Activated naive CD8-positive, alpha-beta T cell (primary cell): ENCODE data around the gene CALN1.

Experiments used
- H3K27ac Mint-ChIP-seq: one replicate; pipeline ENCODE4 v1.8.0; 2021; ENCODE audit warnings: mixed read lengths
- H3K27me3 Mint-ChIP-seq: one replicate; pipeline ENCODE4 v1.8.0; 2021; ENCODE audit warnings: mixed read lengths
- H3K36me3 Mint-ChIP-seq: one replicate; pipeline ENCODE4 v1.8.0; 2021; ENCODE audit warnings: mixed read lengths
- H3K4me1 Mint-ChIP-seq: one replicate; pipeline ENCODE4 v1.8.0; 2021; ENCODE audit warnings: low read depth, mixed read lengths
- H3K4me3 Mint-ChIP-seq: one replicate; pipeline ENCODE4 v1.8.0; 2021; ENCODE audit warnings: mild to moderate bottlenecking, mixed read lengths
- H3K9me3 Mint-ChIP-seq: one replicate; pipeline ENCODE4 v1.8.0; 2021; ENCODE audit warnings: low read depth, mixed read lengths

CALN1 gene

DNA sequence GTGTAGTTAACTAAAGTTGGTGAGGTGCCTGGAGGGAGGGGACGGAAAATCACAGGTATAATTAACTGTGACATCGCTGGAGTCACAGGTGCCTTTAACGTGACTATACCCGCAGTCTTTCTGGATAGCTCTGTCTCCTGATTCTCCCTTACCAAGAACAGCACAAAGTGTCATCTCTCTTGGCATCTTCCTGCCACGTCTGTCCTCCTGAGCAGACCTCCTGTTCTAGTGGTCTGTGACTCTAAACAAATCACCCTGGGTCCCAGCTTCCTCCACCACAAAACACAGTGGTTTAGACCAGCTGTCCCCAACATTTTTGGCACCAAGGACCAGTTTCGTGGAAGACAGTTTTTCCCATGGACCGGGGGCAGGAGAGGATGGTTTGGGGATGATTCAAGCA is 90.5 kb downstream of the CALN1 start:
- H3K27ac Mint-ChIP-seq: no peak overlapping the region
- H3K4me1 Mint-ChIP-seq: no peaks in the 10 kb centered on the region
- H3K36me3 Mint-ChIP-seq: no peaks in the 10 kb centered on the region
- H3K27me3 Mint-ChIP-seq: no peaks in the 10 kb centered on the region
- H3K9me3 Mint-ChIP-seq: peaks cover 5% of the 10 kb centered on the region
- H3K4me3 Mint-ChIP-seq: no peak overlapping the region

GRCh38 chr7:72321081-72321480 is 91.1 kb downstream of the CALN1 start:
- Mint-ChIP-seq H3K27ac (no peak overlapping the region), H3K4me3 (no peak overlapping the region), H3K36me3 (no peaks in the 10 kb centered on the region), H3K9me3 (peaks cover 5% of the 10 kb centered on the region), H3K27me3 (no peaks in the 10 kb centered on the region), H3K4me1 (no peaks in the 10 kb centered on the region)

DNA sequence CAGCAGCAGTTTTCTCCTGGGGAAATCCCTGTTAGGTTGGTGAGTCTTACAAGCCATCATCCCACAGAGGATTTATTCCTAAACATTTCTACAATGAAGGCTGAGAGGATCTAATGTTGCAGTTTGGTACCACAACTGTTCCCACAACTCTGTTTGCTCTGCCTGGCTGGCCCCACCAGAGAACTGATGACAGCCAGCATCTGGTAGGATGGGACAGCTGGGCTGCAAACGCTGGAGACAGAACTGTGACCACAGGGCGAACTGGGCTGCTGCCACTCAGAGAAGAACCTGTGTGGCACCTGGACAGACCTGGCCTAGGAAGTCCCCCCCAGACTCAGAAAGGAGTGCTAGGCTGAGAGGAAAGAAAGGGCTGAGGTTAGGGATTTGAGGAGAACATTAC is 94.8 kb downstream of the CALN1 start:
- H3K9me3 Mint-ChIP-seq: peaks cover 5% of the 10 kb centered on the region
- H3K4me3 Mint-ChIP-seq: no peak overlapping the region
- H3K27ac Mint-ChIP-seq: no peak overlapping the region
- H3K27me3 Mint-ChIP-seq: no peaks in the 10 kb centered on the region
- no peaks in the 10 kb centered on the region for H3K4me1 Mint-ChIP-seq
- no peaks in the 10 kb centered on the region for H3K36me3 Mint-ChIP-seq

GRCh38 chr7:72316148-72316547 is 96.0 kb downstream of the CALN1 start:
- H3K27me3 Mint-ChIP-seq: no peaks in the 10 kb centered on the region
- H3K4me3 Mint-ChIP-seq: no peak overlapping the region
- no peaks in the 10 kb centered on the region for H3K36me3 Mint-ChIP-seq
- peaks cover 5% of the 10 kb centered on the region for H3K9me3 Mint-ChIP-seq
- no peaks in the 10 kb centered on the region for H3K4me1 Mint-ChIP-seq
- H3K27ac Mint-ChIP-seq: no peak overlapping the region

- Mint-ChIP-seq H3K9me3 (peaks cover 2% of the 10 kb centered on the region), H3K27me3 (no peaks in the 10 kb centered on the region), H3K4me3 (no peak overlapping the region), H3K36me3 (no peaks in the 10 kb centered on the region), H3K27ac (no peak overlapping the region), H3K4me1 (no peaks in the 10 kb centered on the region)
Measured at GRCh38 chr7:72313906-72314305, 98.2 kb downstream of the CALN1 start.

GRCh38 chr7:72310301-72310700 is 101.8 kb downstream of the CALN1 start:
- H3K4me1 Mint-ChIP-seq: no peaks in the 10 kb centered on the region
- H3K27ac Mint-ChIP-seq: no peak overlapping the region
- H3K27me3 Mint-ChIP-seq: peaks cover 1% of the 10 kb centered on the region
- no peaks in the 10 kb centered on the region for H3K9me3 Mint-ChIP-seq
- H3K36me3 Mint-ChIP-seq: no peaks in the 10 kb centered on the region
- no peak overlapping the region for H3K4me3 Mint-ChIP-seq

- Mint-ChIP-seq H3K27me3 (peaks cover 1% of the 10 kb centered on the region), H3K9me3 (no peaks in the 10 kb centered on the region), H3K27ac (no peak overlapping the region), H3K4me1 (no peaks in the 10 kb centered on the region), H3K36me3 (no peaks in the 10 kb centered on the region), H3K4me3 (no peak overlapping the region)
Measured at GRCh38 chr7:72309476-72309875, 102.7 kb downstream of the CALN1 start.

DNA sequence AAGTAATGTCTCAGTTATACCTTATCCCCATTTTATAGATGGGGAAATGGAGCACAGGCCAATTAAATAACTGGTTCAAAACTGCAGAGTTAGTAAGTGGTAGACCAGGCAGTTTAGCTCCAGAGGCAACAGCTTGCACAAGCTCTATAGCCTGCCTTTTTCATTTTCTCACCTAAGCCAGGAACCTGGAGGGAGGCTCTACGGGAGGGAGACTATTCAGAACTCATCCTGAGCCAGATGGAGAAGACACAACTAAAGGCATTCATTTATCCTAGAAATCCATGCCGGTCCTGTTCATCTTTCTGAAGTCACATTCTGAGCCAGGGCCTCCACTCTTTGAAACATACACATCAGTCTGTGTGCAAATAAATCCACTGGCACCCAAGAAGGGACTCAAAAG is 103.2 kb downstream of the CALN1 start:
- Mint-ChIP-seq H3K9me3 (no peaks in the 10 kb centered on the region), H3K4me3 (no peak overlapping the region), H3K4me1 (no peaks in the 10 kb centered on the region), H3K27ac (no peak overlapping the region), H3K36me3 (no peaks in the 10 kb centered on the region), H3K27me3 (peaks cover 1% of the 10 kb centered on the region)

DNA sequence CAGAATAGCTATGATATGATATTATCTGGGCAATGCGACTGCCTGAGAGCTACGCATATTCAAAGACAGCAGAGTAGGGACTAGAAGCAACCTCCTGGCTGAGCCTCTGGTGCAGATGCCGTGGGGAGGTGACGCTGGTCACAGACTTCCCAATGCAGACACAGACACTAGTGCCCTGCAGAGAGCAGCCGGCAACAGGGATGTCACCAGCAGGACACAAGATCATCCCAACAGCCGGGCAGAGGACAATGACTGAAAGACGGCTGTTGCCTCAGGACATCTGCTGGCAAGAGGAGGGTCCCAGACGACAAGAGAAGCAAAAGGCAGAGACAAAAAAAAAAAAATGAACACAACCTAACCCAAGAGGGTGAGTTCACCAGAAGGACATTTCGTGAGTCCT is 104.6 kb downstream of the CALN1 start:
- no peak overlapping the region for H3K4me3 Mint-ChIP-seq
- no peaks in the 10 kb centered on the region for H3K4me1 Mint-ChIP-seq
- H3K9me3 Mint-ChIP-seq: no peaks in the 10 kb centered on the region
- peaks cover 1% of the 10 kb centered on the region for H3K27me3 Mint-ChIP-seq
- H3K27ac Mint-ChIP-seq: no peak overlapping the region
- H3K36me3 Mint-ChIP-seq: no peaks in the 10 kb centered on the region

GRCh38 chr7:72298912-72299311 is 113.2 kb downstream of the CALN1 start:
- Mint-ChIP-seq H3K27ac (no peak overlapping the region), H3K4me1 (no peaks in the 10 kb centered on the region), H3K4me3 (no peak overlapping the region), H3K36me3 (no peaks in the 10 kb centered on the region), H3K27me3 (no peaks in the 10 kb centered on the region), H3K9me3 (no peaks in the 10 kb centered on the region)

GRCh38 chr7:72298091-72298490 is 114.0 kb downstream of the CALN1 start:
- no peaks in the 10 kb centered on the region for H3K9me3 Mint-ChIP-seq
- no peak overlapping the region for H3K27ac Mint-ChIP-seq
- no peaks in the 10 kb centered on the region for H3K27me3 Mint-ChIP-seq
- H3K36me3 Mint-ChIP-seq: no peaks in the 10 kb centered on the region
- H3K4me1 Mint-ChIP-seq: no peaks in the 10 kb centered on the region
- H3K4me3 Mint-ChIP-seq: no peak overlapping the region

DNA sequence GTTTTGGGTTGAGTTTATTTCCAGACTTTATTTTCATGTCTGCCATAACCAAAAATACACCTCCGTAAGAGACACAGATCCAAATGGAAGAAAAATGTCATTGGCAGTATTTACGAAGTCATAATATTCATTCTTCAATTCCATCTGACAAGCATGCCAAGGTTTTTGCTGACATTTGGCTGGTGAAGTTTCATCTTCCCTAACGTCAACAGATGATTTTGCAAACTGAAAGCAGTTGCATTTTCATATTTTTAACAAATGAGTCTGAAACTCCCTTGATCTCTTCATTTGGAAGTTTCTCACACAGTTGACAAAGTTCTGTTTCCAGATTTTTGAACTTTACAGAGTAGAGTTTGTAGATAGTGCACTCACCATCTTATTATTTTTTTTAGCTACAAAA is 114.5 kb downstream of the CALN1 start:
- Mint-ChIP-seq H3K27me3 (no peaks in the 10 kb centered on the region), H3K4me1 (no peaks in the 10 kb centered on the region), H3K36me3 (no peaks in the 10 kb centered on the region), H3K4me3 (no peak overlapping the region), H3K27ac (no peak overlapping the region), H3K9me3 (no peaks in the 10 kb centered on the region)

GRCh38 chr7:72292794-72293193 is 119.3 kb downstream of the CALN1 start:
- Mint-ChIP-seq H3K27ac (no peak overlapping the region), H3K9me3 (peaks cover 4% of the 10 kb centered on the region), H3K36me3 (no peaks in the 10 kb centered on the region), H3K4me3 (no peak overlapping the region), H3K27me3 (peaks cover 2% of the 10 kb centered on the region), H3K4me1 (no peaks in the 10 kb centered on the region)

GRCh38 chr7:72292118-72292517 is 120.0 kb downstream of the CALN1 start:
- no peaks in the 10 kb centered on the region for H3K36me3 Mint-ChIP-seq
- peaks cover 4% of the 10 kb centered on the region for H3K9me3 Mint-ChIP-seq
- no peak overlapping the region for H3K4me3 Mint-ChIP-seq
- H3K4me1 Mint-ChIP-seq: no peaks in the 10 kb centered on the region
- no peak overlapping the region for H3K27ac Mint-ChIP-seq
- peaks cover 2% of the 10 kb centered on the region for H3K27me3 Mint-ChIP-seq

DNA sequence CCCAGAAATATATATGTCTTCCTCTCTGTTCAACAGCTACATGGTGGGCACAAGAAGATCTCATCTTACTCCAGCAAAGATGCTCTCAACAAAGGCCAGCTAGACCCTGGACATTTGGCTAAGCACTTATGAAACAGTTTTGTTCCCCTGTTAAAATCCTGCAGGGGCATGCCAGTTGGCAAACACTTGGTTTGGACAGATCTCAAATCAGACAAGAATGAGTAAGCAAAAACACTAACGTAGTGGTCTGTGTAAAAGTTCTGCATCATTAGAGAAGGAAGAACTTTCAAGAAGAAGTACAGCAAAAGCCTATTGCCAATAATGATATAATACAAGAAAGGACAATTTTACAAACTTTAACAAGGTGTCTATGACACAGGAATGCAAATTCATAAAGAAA is 125.6 kb downstream of the CALN1 start:
- Mint-ChIP-seq H3K27me3 (peaks cover 2% of the 10 kb centered on the region), H3K4me3 (no peak overlapping the region), H3K9me3 (peaks cover 4% of the 10 kb centered on the region), H3K36me3 (no peaks in the 10 kb centered on the region), H3K4me1 (no peaks in the 10 kb centered on the region), H3K27ac (no peak overlapping the region)

DNA sequence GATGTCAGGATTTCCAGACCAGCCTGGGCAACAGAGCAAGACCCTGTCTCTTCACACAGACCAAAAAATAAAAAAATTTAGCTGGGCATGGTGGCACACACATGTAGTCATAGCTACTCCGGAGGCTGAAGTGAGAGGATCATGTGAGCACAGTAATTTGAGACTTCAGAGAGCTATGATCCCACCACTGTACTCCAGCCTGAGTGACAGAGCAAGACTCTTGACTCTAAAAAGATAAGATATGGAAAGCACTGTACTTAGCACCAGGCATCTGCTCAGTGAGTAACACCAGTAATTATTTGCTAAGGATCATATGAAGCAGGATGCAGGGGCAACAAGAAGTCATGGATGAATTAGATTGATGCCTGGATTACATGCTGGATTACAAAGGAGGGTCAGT is 128.8 kb downstream of the CALN1 start:
- H3K9me3 Mint-ChIP-seq: peaks cover 4% of the 10 kb centered on the region
- no peaks in the 10 kb centered on the region for H3K27me3 Mint-ChIP-seq
- no peaks in the 10 kb centered on the region for H3K36me3 Mint-ChIP-seq
- H3K4me3 Mint-ChIP-seq: no peak overlapping the region
- H3K27ac Mint-ChIP-seq: no peak overlapping the region
- no peaks in the 10 kb centered on the region for H3K4me1 Mint-ChIP-seq

DNA sequence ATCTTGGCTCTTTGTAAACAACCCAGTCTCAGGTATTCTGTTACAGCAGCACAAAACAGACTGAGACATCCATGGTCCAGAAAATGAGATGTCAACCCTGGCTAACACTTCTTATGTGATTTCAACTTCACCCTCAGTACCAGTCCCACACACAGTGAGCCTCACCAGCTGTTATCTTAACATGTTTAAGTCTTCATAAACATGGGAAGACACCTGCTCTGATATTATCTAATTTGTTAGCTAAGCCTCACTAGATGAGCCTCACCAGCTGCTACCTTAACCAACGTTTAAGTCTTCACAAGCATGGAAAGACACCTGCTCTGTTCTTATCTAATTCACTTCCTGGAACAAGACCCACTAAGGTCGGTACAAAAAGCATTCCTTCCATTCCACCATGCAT is 130.8 kb downstream of the CALN1 start:
- H3K27ac Mint-ChIP-seq: no peak overlapping the region

More for the DNA sequence above, 130.8 kb downstream of the CALN1 start:
- Mint-ChIP-seq H3K9me3 (peaks cover 11% of the 10 kb centered on the region), H3K4me3 (no peak overlapping the region), H3K27me3 (no peaks in the 10 kb centered on the region), H3K4me1 (no peaks in the 10 kb centered on the region), H3K36me3 (no peaks in the 10 kb centered on the region)
